ENCODE results near the gene AEN. TPM values are rescaled to one million over a fixed set of nuclear protein-coding genes. Genes with fewer than 3 reads are reported as not detected.
A peak's percentile ranks its signal among the peaks of the same experiment; 100 is the strongest.

The AEN gene
- total RNA-seq, 1 donor from 2014 or later = 33.0 TPM

- H3K9me3 Mint-ChIP-seq = no peaks in the 10 kb centered on the region
- no peak for TF ChIP-seq CTCF (IDR thresholded peaks at IDR 0.05; ENCODE audit: unreplicated experiment)
- DNase-seq (ENCODE audit: low spot score in 2 of 2, unreplicated experiment in 2 of 2) = no peak
- no peak overlapping the region for H3K27ac Mint-ChIP-seq
- H3K4me1 Mint-ChIP-seq = peaks cover 15% of the 10 kb centered on the region
- H3K27me3 Mint-ChIP-seq (ENCODE audit: low read depth) = peaks cover 93% of the 10 kb centered on the region
- no peaks in the 10 kb centered on the region for H3K36me3 Mint-ChIP-seq
- H3K4me3 Mint-ChIP-seq = peak overlapping the region; percentile 48
Observed at GRCh38 chr15:88604381-88605188, 16.6 kb upstream of the AEN start.

- Mint-ChIP-seq H3K27me3 (ENCODE audit: low read depth) (peaks cover 93% of the 10 kb centered on the region), H3K4me1 (peaks cover 15% of the 10 kb centered on the region), H3K27ac (no peak overlapping the region), H3K36me3 (no peaks in the 10 kb centered on the region), H3K4me3 (peak overlapping the region; percentile 48), H3K9me3 (no peaks in the 10 kb centered on the region)
- TF ChIP-seq CTCF (IDR thresholded peaks at IDR 0.05; ENCODE audit: unreplicated experiment) = no peak
- peak; percentile 65 to 82 for DNase-seq (ENCODE audit: low spot score in 2 of 2, unreplicated experiment in 2 of 2)
Observed at GRCh38 chr15:88605189-88606069, 15.7 kb upstream of the AEN start.

GRCh38 chr15:88606070-88606794 lies 14.9 kb upstream of the AEN start:
- no peak for DNase-seq (ENCODE audit: low spot score in 2 of 2, unreplicated experiment in 2 of 2)
- Mint-ChIP-seq H3K4me3 (no peak overlapping the region), H3K27ac (no peak overlapping the region), H3K4me1 (peaks cover 15% of the 10 kb centered on the region), H3K36me3 (no peaks in the 10 kb centered on the region), H3K9me3 (no peaks in the 10 kb centered on the region), H3K27me3 (ENCODE audit: low read depth) (peaks cover 96% of the 10 kb centered on the region)
- no peak for TF ChIP-seq CTCF (IDR thresholded peaks at IDR 0.05; ENCODE audit: unreplicated experiment)

GRCh38 chr15:88607951-88608350 lies 13.2 kb upstream of the AEN start:
- no peak overlapping the region for H3K4me3 Mint-ChIP-seq
- DNase-seq (ENCODE audit: low spot score in 2 of 2, unreplicated experiment in 2 of 2) = no peak
- no peaks in the 10 kb centered on the region for H3K36me3 Mint-ChIP-seq
- peaks cover 17% of the 10 kb centered on the region for H3K4me1 Mint-ChIP-seq
- TF ChIP-seq CTCF (IDR thresholded peaks at IDR 0.05; ENCODE audit: unreplicated experiment) = no peak
- no peak overlapping the region for H3K27ac Mint-ChIP-seq
- no peaks in the 10 kb centered on the region for H3K9me3 Mint-ChIP-seq
- peaks cover 95% of the 10 kb centered on the region for H3K27me3 Mint-ChIP-seq (ENCODE audit: low read depth)

- H3K27me3 Mint-ChIP-seq (ENCODE audit: low read depth) = peaks cover 94% of the 10 kb centered on the region
Observed at GRCh38 chr15:88608607-88609181, 12.4 kb upstream of the AEN start.

More at GRCh38 chr15:88608607-88609181, 12.4 kb upstream of the AEN start:
- H3K4me1 Mint-ChIP-seq = peaks cover 17% of the 10 kb centered on the region
- no peak for TF ChIP-seq CTCF (IDR thresholded peaks at IDR 0.05; ENCODE audit: unreplicated experiment)
- H3K36me3 Mint-ChIP-seq = no peaks in the 10 kb centered on the region
- no peak for DNase-seq (ENCODE audit: low spot score in 2 of 2, unreplicated experiment in 2 of 2)
- no peaks in the 10 kb centered on the region for H3K9me3 Mint-ChIP-seq
- no peak overlapping the region for H3K27ac Mint-ChIP-seq
- no peak overlapping the region for H3K4me3 Mint-ChIP-seq

All from mesothelial cell of epicardium (in vitro differentiated cells).